ENCODE data around the gene COA7. TPM values are rescaled to one million over a fixed set of nuclear protein-coding genes. Genes with fewer than 3 reads are reported as not detected.

The COA7 gene
- total and polyA plus RNA-seq, 10 of the 15 experiments (the other 5 are each of a cell fraction or from before 2014, with no cell fraction given), result 7.5 to 20.2 (median 15.4) TPM

DNA sequence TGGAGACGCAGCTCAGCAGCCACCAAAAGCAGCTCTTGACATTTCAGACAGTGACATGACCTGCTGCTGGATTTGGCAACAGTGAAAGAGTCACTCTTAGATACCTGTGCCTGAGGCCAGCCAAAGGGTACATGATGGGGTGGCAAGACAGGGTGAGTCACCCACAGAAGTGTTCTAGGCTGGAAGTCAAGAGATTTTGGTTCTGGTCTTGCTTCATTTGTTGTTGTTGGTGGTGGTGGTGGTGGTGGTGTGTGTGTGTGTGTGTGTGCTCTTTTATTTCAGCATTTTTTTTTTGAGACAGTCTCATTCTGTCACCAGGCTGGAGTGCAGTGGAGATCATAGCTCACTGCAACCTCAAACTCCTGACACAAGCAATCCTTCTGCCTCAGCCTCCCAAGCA, 39.4 kb downstream of the COA7 start:
- CTCF ChIA-PET, result interaction anchor here (1.8 to 1.9 kb wide), 2 partner anchors 10 kb away, joined by 4 read pairs; no protein-coding TSS in a partner anchor
- Histone ChIP-seq H3K9me3 (replicated peaks; ENCODE audit: control insufficient read depth, insufficient read depth, low read length) (no peaks in the 10 kb centered on the region), H3K27ac (ENCODE audit: control insufficient read depth, insufficient read depth) (no peak overlapping the region), H3K36me3 (ENCODE audit: control insufficient read depth in 2 of 2, insufficient read depth in 2 of 2, low read length in 1 of 2) (no peaks in the 10 kb centered on the region), H3K4me3 (no peak overlapping the region), H3K4me1 (ENCODE audit: control insufficient read depth, insufficient read depth, low read length) (peaks cover 5% of the 10 kb centered on the region), H3K9ac (ENCODE audit: control insufficient read depth, insufficient read depth, low read length) (no peak overlapping the region), H3K27me3 (replicated peaks in 1 of 2; ENCODE audit: control insufficient read depth in 2 of 2, insufficient read depth in 2 of 2, low read length in 1 of 2) (no peaks in the 10 kb centered on the region), H2AFZ (ENCODE audit: control insufficient read depth, low read depth, low read length) (no peak overlapping the region), H3K4me2 (ENCODE audit: control insufficient read depth, insufficient read depth) (no peak overlapping the region), H4K20me1 (ENCODE audit: control insufficient read depth, insufficient read depth) (no peaks in the 10 kb centered on the region), H3K79me2 (ENCODE audit: control insufficient read depth, insufficient read depth, low read length) (no peaks in the 10 kb centered on the region)
- ATAC-seq (peak; percentile 33), FAIRE-seq (no peak), DNase-seq (ENCODE audit: low read depth, low spot score) (no peak)
- SMC1A ChIA-PET (ENCODE audit: uncharacterized antibody, unreplicated experiment), result interaction anchor here (0.5 to 3.0 kb wide), 7 partner anchors 9 to 1952 kb away, joined by 3 to 26 read pairs (median 4); no protein-coding TSS in a partner anchor
- in situ Hi-C loops (cut with MboI), result no loop called here
- POLR2A ChIA-PET, result interaction anchor here (0.9 to 2.0 kb wide), 6 partner anchors 11 to 55 kb away, joined by 3 to 6 read pairs (median 4); partner anchors contain the start of gene SHISAL2A
- RAD21 ChIA-PET (ENCODE audit: unreplicated experiment), result interaction anchor here (1.2 to 2.4 kb wide), 3 partner anchors 20 to 106 kb away, joined by 6 to 11 read pairs (median 6); partner anchors contain the start of gene TUT4
- TF ChIP-seq EP300 (IDR thresholded peaks at IDR 0.05; ENCODE audit: borderline replicate concordance in 1 of 2, control insufficient read depth in 1 of 2, low read depth in 2 of 2, low read length in 2 of 2) (no peak), CREB1 (IDR thresholded peaks at IDR 0.05; ENCODE audit: low read depth) (no peak), SIN3A (IDR thresholded peaks at IDR 0.05; ENCODE audit: low read depth, low read length) (no peak), ZNF274 (IDR thresholded peaks at IDR 0.05; ENCODE audit: insufficient read depth, insufficient read length) (no peak), ETV6 (conservative IDR thresholded peaks at IDR 0.05 in 1 of 2, IDR thresholded peaks at IDR 0.05 in 1 of 2; ENCODE audit: borderline replicate concordance in 1 of 2, low read depth in 1 of 2) (no peak), ESRRA (IDR thresholded peaks at IDR 0.05; ENCODE audit: low read length) (no peak)
- TF ChIP-seq, protein P1, sequence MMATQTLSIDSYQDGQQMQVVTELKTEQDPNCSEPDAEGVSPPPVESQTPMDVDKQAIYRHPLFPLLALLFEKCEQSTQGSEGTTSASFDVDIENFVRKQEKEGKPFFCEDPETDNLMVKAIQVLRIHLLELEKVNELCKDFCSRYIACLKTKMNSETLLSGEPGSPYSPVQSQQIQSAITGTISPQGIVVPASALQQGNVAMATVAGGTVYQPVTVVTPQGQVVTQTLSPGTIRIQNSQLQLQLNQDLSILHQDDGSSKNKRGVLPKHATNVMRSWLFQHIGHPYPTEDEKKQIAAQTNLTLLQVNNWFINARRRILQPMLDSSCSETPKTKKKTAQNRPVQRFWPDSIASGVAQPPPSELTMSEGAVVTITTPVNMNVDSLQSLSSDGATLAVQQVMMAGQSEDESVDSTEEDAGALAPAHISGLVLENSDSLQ (IDR thresholded peaks at IDR 0.05), result no peak
- TF ChIP-seq, protein P2, sequence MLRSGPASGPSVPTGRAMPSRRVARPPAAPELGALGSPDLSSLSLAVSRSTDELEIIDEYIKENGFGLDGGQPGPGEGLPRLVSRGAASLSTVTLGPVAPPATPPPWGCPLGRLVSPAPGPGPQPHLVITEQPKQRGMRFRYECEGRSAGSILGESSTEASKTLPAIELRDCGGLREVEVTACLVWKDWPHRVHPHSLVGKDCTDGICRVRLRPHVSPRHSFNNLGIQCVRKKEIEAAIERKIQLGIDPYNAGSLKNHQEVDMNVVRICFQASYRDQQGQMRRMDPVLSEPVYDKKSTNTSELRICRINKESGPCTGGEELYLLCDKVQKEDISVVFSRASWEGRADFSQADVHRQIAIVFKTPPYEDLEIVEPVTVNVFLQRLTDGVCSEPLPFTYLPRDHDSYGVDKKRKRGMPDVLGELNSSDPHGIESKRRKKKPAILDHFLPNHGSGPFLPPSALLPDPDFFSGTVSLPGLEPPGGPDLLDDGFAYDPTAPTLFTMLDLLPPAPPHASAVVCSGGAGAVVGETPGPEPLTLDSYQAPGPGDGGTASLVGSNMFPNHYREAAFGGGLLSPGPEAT (IDR thresholded peaks at IDR 0.05; ENCODE audit: low read depth), result no peak
- 55% methylated on average over 1 of the region's 1 CpG for WGBS (ENCODE audit: insufficient coverage, insufficient replicate concordance, low lambda C conversion rate, missing lambda C conversion rate)
- intact Hi-C loops (cut with micrococcal nuclease; ENCODE audit: unreplicated experiment), result no loop called here
- no TSS peak for BruUV-seq (replicated peaks)
